GM12878 (cell line): ENCODE results near the gene ANKMY1.

Experiments
- DPF2 ChIP-seq: fragments of 450-650 bp; IDR thresholded peaks from 2 replicates; pipeline ENCODE4 v1.6.1; 2017; ENCODE audit warnings: mild to moderate bottlenecking
- MAX ChIP-seq: IDR thresholded peaks from 2 replicates; pipeline ENCODE4 v1.6.1; 2012; ENCODE audit warnings: low read depth, low read length, improper control_type of control experiment
- TCF7 ChIP-seq: IDR thresholded peaks from 2 replicates; pipeline ENCODE4 v1.6.1; 2014; ENCODE audit warnings: antibody characterized with exemption, borderline replicate concordance

GRCh38 chr2:240455647-240456446 lies 101.9 kb downstream of the ANKMY1 start:
- TF ChIP-seq TCF7 (no peak), DPF2 (no peak), MAX (no peak)
